Dermis blood vessel endothelial cell (primary cell): ENCODE data around the gene AKAP13. TPM values are rescaled to one million over a fixed set of nuclear protein-coding genes. Genes with fewer than 3 reads are reported as not detected.
A peak's percentile ranks its signal among the peaks of the same experiment; 100 is the strongest.

Experiments
- DNase-seq: peaks from one replicate; pipeline ENCODE4 v3.0.0; 2010
- total RNA-seq: library from RNA; depleted of rRNA; stranded (reverse); fragments of >200 nt; gene quantifications from 2 replicates; pipeline ENCODE4 v1.2.3, GENCODE V29; 2014

Gene AKAP13
- total RNA-seq, 1 donor from 2014 or later: 77.4 TPM

DNA sequence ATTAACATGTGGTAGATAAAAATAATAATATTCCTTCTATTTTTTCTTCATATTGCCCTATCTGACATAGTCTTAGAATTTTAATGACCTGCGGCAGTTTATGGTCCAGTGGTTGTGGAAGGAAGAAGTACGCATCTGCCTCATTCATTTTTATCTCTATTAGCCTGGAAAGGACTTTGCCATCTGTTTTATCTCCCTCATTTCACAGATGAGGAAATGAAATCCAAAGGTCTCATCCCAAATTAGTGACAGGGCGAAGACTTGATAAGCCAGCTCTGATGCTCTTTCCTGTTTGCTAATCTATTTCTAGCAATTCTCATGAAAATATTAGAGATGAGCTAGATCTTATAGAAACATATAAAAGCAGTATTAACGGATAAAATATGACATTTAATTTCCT lies 301.0 kb downstream of the AKAP13 start:
- DNase-seq: no peak

DNA sequence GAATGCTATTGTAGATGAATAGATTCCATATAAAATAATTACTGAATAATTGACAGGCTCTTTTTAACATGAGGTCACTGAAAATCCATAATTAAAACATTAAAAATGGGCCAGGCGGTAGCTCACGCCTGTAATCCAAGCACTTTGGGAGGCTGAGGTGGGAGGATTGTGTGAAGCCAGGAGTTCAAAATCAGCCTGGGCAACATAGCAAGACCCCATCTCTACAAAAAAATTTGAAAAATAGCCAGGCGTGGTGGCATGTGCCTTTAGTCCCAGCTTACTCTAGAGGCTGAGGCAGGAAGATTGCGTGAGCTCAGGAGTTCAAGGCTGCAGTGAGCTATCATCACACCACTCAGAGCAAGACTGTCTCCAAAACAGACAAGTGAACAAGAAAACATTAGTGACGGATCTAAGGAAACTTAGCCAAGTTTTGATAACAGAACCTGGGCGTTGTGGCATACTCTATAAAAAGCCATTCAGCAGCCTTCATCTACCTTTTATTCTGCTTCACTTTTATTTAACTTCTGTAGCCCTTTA lies 303.8 kb downstream of the AKAP13 start:
- no peak for DNase-seq

DNA sequence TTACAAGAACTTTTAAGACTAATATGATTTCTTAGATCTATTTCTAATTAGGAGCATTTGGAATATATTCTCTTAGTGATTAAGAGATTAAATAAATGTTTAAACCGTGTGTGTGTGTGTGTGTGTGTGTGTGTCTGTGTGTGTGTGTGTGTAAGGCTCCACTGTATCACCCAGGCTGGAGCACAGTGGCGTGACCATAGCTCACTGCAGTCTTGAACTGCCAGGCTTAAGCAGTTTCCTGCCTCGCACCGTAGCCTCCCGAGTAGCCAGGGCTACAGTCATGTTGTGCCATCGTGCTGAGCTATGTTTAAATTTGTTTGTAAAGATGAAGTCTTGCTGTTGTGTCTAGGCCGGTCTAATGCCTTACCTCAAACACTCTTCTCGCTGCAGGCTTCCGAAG lies 305.0 kb downstream of the AKAP13 start:
- DNase-seq: no peak

DNA sequence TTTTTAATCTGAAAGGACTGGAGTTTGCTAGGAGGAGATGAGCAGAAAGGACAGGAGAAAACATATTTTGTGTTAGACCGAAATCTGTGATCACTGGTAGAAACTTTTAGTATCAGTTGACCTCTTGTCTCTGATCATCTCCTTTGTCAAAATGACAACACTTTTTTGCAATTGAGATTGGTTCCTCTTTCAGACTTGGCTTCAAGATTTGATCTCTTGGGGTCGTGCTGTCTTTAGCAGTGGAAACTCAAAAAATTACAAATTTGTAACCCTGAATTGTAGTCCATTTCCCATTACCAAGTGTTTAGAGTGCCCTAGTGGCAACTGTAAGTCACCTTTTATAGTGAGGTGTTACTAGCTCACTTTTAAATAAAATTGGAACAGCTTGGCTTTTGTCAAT lies 306.9 kb downstream of the AKAP13 start:
- DNase-seq: no peak

DNA sequence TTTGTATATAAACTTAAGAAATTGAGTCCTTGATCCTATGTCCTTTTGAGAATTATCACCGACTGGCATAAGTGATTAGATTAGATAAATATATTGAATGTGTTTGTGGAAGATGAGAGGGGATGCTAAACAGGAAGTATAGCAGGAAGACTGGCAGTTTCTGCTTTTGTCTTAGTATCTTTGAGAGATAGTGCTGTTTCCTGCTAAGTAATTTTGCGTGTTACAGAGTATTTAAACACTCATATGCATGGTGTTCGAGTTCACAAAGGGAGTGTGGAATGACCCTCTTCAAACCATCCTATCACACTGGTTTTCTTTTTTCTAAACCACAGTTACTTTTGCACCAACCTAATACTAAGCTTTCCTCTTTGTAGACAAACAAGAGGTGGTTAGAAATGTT lies 308.3 kb downstream of the AKAP13 start:
- DNase-seq: peak; percentile 11

DNA sequence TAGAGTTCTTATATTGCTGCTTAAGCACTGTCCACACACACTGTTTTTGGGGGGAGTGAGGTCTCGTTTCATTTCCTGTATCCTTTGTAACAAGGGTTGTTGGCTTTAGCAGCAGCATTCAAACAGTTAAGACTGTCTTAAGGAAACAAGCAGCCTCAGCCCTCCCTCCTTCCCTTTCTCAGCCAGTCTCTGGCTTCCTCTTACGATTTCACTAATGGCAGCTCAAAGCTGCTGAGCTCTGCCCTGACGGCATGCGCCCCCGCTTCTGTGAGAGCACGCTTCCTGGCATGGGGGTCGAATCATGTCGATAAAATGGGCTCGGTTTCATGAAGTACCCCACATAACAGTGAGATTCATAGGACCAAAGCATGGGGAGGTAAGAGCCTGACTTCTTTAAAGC lies 309.3 kb downstream of the AKAP13 start:
- DNase-seq: peak; percentile 75

DNA sequence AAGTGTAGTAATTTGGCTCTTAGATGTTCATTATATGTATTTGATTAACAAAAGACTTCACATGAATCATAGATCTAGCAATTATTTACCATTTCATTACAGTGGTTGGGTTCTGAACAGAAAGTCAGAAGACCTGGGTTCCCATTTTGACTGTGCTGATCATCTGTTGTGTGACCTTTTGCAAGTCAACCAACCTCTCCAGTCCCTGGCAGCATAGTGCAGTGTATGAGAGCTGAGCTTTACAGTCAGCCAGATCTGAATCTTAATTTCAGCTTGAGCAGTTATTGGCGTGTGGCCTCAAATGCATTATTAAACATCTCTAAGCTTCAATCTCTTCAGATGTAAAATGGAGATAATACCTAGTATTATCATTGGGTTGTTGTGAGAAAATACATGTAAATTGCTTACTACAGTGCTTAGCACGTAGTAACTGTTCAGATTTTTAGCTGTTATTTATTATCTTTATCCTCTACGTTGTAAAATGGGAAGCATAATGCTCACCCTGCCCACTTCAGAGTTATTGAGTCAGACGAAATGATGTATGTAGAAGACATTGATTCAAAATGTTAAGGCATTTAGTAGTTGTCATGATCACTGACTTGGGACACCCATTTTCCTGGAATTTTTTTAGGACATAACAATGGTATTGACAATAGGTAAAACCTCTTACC lies 310.3 kb downstream of the AKAP13 start:
- DNase-seq: peak; percentile 54

DNA sequence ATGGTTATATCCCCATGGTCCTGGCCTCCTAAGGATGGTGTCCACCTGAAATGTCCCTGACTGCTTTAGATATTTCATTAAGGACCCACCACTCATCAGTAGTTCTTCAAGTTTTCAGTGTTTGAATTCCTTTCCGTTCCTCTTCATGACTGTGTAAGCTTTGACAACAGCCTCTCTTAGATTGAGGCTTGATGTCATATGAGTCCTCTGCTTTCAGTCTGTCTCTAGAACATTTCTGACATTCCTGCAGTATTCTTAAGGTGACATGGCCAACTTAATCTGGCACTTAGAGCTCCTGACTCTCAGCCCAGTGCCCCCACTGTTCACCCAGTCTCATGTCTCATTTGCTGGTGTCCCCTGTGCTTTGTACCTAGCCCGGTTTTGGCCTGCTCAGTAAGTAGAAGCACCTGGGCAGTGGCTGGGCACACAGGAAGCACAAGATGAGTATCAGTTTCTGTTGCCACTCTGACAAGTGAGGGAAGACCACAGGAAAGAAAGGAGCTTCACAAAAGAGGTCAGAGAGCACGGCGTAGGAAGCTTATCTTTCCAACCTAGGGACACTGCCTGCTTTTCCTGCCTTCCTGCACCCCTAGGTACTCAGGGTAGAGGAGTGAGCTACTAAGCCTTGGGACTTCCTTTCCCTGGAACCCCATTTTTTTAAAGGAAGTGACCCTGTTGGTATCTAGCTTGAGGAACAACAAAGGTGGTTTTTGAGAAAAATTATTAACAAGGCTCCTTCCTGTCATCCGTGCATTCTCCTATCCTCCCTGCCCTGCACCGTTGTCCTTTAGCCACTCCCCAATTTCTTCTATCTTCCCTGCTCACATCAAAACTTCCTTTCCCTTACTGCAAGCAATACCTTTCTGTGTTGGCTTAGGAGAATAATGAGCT lies 311.2 kb downstream of the AKAP13 start:
- DNase-seq: peak; percentile 31

DNA sequence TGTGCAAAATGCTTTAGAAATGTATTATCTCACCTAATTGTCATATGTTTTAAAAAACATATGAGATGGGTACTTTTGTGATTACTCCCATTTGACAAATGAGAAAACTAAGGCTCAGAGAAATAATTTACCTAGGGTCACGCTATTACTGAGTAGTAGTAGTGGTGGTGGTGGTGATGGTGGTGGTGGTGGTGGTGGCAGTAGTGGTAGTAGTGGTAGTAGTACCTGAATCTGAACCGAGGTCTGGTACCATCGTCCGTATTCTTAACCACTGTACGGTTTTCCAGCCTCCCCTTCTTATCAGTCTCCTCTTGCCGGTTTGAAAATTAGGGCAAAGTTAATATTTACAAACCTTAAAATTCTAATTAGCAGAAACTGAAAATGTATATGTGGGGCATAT lies 311.9 kb downstream of the AKAP13 start:
- no peak for DNase-seq

DNA sequence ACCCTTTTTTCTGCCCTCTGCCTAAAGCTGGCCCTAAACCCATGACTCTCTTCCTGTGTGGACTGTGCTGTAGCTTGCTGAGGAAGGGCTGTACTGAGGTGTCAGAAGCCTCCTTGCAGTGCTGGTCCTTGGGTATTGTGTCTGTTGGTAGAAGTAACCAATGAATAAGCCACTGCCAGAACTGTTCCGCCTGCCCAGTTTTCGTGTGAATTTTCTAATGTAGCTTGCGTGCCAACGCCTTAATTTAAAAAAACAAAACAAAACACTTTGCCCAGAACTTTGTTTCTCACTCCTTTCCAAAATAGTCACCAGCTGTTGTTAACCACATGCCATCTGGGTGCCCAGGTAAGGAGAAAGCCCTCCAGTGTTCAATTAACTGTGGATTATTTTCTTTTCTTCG lies 312.5 kb downstream of the AKAP13 start:
- DNase-seq: no peak

DNA sequence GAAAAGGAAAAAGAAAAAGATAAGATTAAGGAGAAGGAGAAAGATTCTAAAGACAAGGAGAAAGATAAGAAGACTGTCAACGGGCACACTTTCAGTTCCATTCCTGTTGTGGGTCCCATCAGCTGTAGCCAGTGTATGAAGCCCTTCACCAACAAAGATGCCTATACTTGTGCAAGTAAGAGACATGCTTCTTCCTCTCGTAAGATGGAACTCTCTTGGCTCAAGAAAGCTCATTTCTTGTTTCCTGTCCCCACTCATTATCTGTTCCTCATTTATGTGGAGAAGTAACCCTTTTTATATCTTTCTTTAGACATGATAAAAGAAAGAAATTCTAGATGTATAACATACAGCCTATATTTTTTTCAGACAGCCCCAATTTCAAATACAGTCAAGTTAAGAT lies 312.9 kb downstream of the AKAP13 start:
- no peak for DNase-seq

DNA sequence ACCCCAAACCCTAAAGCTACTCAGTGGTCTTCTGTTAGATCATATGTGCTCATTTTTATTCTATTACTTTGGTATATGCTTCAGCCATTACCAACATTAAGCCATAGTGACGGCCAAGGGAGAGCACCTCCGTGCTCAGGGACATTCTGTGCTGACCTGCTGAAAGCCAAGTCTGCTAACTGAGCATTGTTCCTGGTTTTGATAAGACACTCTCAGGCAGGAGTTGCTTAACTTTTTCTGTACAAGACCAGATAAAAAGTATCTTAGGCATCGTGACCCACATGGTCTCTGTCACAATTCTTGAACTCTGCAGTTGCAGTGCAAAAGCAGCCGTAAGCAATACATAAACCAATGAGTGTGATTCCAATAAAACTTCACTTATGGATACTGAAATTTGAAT lies 313.7 kb downstream of the AKAP13 start:
- no peak for DNase-seq

DNA sequence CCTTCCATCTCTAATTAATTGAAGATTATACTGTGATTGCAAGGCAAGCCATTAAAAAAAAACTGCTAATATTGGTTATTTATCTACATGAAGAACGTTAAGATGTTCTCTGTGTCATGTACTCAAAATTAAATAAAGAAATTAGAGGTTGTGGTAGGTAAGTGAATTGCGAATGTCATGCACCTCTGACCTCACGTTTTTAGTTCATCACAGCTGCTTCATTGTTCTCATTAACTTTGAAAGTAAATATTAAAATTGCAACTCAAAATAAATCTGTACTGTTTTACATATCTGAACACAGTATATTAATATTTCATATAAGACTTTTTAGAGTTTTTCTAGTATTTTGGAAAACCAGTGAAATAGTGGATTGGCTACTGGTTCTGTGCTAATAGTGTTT lies 320.4 kb downstream of the AKAP13 start:
- no peak for DNase-seq

DNA sequence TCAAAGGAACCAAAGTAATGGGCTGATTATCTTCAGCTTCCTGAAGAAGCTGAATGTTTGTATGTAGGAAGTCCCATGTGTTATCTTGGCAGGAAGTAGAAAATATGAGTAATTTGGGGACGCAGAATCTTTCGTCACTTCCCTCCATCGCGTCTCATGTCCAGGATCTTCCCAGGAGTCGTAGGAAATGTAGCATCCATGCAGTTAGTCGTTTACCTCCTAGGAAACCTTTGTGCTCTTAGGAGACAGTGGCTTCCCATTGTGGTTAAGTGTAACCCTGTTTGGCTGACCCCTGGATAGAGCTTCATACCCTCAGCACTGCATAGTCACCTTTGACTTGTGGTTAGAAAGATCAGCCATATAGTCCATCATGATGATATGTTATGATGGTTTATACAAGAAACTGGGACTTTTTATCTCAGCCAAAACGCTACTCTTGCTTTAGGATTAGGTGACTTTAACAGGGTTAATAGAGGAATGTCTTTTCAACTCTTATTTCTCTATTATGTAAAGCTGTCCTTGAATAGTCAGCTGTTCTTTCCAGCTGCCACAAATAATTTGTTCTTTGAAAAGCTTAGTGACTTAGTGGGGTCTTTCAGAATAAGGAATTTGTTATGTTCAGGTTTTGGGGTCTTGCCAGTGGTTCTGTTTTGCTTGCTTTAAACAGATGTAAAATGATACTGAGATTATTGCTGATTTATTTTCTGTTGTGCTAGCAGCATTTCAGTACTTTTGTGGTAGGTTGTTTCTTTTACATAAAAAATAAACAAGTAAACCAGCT lies 322.1 kb downstream of the AKAP13 start:
- peak; percentile 87 for DNase-seq

DNA sequence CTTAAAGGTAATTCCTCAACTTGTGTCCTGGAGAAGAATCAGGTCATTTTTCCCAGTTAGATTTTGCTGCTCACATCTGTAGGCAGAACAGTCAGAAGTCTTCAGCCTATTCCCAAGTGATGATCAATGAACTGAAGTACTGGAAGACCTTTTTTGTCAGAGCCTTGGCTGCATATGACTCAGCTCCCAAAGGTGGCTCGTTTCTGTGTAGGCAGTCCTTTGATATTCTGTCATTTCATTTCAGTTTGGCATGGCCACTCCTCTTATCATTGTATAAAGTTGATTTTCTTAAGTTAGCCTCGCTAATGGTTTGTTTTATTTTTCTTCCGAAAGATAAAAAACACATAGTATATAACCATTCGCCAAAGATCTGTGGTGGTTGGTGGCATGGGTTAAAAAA lies 323.7 kb downstream of the AKAP13 start:
- DNase-seq: no peak

DNA sequence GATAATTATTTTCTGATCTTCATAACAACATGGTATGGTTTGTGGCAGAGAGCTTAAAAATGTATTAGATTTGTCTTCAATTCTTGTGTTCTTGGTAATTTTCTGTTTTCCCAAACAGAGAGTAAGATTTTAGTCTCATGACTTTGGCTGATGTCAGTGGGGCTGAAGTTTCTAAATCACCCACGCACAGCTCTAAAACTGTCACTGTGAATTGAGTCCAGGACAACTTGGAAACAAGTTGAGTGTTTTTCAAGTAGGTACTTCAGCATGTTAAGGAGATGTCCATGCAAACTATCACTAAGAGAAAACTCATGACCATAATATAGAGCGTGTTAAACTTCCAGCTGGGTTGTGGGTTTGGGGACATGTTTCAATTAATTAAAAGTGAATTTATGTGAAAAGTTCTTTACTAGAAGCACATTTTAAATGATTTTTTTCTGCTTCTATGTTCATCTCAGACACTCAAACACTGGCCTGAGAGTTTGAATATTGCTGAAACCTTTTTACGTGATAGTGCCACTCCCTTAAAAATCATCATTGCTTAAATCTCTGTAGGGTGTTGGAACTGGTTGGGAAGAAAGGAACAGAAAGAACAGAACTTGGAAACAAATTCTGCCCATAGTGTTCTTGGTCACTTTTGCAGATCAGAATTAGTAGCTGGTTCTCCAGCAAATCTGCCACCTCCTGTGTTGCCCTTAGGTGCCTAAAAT lies 324.5 kb downstream of the AKAP13 start:
- DNase-seq: no peak

DNA sequence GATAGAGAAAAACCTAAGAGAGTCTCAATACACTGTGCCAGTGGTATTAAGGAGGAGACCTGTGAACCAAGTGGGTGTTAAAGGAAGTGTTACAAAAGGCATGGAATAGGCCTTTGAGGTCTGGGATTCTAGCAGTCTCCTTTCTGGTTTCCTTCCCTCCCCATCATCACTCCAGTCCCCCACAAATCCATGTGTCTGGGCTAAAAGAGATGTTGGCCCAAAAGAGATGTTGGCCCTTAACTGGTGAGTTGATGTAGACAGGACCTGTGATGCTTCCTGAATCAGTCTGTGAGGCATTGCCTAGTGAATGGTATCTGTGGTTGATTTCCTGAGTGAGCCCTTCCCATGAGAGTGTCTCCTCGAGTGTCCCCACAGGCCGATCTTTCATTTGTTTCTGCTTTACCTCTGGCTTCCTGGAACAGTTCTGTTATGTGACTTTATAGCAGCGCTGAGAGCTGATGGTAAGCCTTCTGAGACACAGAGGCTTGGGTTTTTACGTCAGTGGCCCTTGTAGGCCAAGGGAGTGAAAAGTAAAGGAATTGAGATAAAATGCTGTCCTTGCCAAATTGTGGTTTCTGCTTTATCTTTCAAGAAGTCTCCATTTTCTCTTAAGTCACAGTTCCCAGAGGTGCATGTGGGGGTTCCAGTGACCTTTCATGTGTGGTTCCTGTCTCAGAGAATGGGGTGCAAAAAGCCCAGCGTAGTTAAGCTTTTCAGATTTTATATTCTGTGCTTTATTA lies 326.5 kb downstream of the AKAP13 start:
- DNase-seq: peak; percentile 49

DNA sequence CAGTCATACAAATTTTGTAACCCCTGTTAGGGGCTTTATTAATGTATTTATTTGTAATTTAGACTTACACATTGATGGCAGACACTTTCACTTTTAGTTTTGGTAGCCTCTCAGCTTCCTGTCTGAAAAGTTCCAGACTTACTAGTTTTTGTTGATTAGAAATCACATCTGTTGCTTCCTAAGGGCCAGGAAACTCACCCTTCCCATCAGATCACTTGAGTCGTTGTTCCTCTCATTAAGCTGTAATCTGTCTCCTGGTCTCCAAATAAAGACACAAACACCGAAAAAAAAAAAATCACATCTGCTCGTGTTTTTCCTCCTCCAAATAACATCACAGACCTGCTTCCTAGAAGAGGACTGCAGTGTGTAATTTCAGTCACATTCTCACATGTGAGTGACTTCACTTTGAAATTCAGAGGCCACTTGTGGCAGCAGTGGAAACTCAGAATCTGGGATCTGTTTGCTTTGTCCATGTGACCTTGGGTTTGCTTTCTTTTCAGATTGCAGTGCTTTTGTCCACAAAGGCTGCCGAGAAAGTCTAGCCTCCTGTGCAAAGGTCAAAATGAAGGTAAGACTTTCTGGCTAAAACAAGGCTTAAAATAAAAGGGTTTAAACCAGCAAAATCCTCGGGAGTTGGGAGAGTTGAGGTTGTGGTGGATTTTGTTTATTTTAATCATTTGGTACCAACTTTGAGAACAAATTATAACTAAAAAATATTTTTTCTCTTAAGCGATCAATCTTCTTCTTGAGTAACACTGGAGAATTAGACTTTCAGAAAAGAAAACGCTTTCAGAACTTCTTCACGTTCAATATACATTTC lies 327.3 kb downstream of the AKAP13 start:
- DNase-seq: peak; percentile 77

DNA sequence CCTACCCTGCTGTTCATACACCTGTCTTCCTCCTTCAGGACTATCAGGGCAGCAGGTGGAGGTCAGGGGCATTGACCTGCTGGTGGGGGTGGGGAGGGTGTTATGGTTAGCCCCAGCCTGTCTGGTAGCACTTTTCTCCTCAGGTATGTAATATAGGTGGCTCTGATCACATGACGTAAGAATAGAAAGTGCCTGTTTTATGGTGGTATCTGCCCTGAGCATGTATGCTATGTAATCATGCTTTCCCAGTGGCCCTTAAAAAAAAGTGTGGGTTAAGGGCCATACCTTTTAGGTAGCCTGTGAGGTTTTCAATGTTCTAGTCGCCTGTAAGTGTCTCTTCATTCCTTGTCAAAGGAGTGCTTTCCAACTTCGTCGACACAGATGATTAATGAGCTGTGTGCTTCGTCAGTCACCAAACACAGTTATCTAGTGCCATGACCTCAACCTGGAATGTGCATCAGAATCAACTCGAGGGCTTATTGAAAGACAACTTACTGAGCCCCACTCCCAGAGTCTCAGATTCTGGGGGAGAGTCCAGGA lies 328.1 kb downstream of the AKAP13 start:
- DNase-seq: no peak

DNA sequence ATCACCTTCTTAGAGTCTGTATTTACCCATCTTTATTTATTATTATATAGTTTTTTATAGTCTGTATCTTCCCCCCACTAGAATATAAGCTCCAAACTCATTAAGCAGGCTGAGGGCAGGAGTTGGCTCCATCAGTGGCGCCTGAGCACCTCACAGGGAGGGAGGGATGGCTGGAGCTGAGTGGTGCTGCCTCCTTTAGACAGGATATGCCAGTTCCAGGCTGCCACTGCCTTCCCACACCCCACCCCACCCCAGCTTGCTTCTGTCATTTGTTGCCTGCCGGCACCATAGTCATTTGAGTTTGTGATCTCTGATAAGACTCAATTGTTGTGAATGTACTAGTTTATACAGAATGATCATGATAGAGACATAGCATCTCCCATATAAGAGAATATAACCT lies 328.8 kb downstream of the AKAP13 start:
- no peak for DNase-seq
